ENCODE results near the gene DNAJB12. TPM values are rescaled to one million over a fixed set of nuclear protein-coding genes. Genes with fewer than 3 reads are reported as not detected.
A peak's percentile ranks its signal among the peaks of the same experiment; 100 is the strongest.

Gene DNAJB12
- total RNA-seq, 1 donor from 2014 or later = 32.1 TPM

DNA sequence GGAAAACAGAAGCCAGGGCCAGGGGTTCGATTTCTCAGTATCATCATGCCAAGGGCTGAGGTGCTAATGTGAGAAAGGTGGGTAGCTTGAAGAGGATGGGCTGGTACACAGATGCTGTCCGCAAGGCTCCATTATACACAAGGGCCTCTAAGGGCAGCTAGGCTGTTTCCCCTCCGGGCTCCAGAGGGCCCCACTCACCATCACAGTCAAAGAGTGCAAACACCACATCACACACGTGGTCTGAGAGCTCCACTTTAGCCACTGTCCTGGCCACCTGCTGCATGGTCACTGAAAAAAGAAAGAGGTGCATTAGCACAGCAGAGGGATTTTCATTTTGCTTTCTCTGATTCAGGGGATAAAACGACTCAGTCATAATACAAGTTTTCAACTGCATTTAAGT, 20.9 kb upstream of the DNAJB12 start:
- Mint-ChIP-seq H3K9me3 (no peaks in the 10 kb centered on the region), H3K4me1 (peaks cover 14% of the 10 kb centered on the region), H3K27me3 (ENCODE audit: low read depth) (no peaks in the 10 kb centered on the region), H3K36me3 (peaks cover 9% of the 10 kb centered on the region), H3K4me3 (no peak overlapping the region), H3K27ac (peak overlapping the region; percentile 44)
- DNase-seq (ENCODE audit: low spot score in 2 of 2, unreplicated experiment in 2 of 2) = no peak
- no peak for TF ChIP-seq CTCF (IDR thresholded peaks at IDR 0.05; ENCODE audit: unreplicated experiment)

- no peak for DNase-seq (ENCODE audit: low spot score in 2 of 2, unreplicated experiment in 2 of 2)
- TF ChIP-seq CTCF (IDR thresholded peaks at IDR 0.05; ENCODE audit: unreplicated experiment) = no peak
- H3K9me3 Mint-ChIP-seq = no peaks in the 10 kb centered on the region
- peaks cover 9% of the 10 kb centered on the region for H3K36me3 Mint-ChIP-seq
- H3K27ac Mint-ChIP-seq = peak overlapping the region; percentile 44
- peaks cover 14% of the 10 kb centered on the region for H3K4me1 Mint-ChIP-seq
- H3K27me3 Mint-ChIP-seq (ENCODE audit: low read depth) = no peaks in the 10 kb centered on the region
- no peak overlapping the region for H3K4me3 Mint-ChIP-seq
Measured at GRCh38 chr10:72375173-72375572, 20.5 kb upstream of the DNAJB12 start.

GRCh38 chr10:72370201-72370722, 15.5 kb upstream of the DNAJB12 start:
- Mint-ChIP-seq H3K36me3 (peaks cover 30% of the 10 kb centered on the region), H3K4me1 (peaks cover 3% of the 10 kb centered on the region), H3K9me3 (no peaks in the 10 kb centered on the region), H3K27me3 (ENCODE audit: low read depth) (no peaks in the 10 kb centered on the region), H3K4me3 (no peak overlapping the region), H3K27ac (no peak overlapping the region)
- TF ChIP-seq CTCF (IDR thresholded peaks at IDR 0.05; ENCODE audit: unreplicated experiment) = no peak
- DNase-seq (ENCODE audit: low spot score in 2 of 2, unreplicated experiment in 2 of 2) = no peak

DNA sequence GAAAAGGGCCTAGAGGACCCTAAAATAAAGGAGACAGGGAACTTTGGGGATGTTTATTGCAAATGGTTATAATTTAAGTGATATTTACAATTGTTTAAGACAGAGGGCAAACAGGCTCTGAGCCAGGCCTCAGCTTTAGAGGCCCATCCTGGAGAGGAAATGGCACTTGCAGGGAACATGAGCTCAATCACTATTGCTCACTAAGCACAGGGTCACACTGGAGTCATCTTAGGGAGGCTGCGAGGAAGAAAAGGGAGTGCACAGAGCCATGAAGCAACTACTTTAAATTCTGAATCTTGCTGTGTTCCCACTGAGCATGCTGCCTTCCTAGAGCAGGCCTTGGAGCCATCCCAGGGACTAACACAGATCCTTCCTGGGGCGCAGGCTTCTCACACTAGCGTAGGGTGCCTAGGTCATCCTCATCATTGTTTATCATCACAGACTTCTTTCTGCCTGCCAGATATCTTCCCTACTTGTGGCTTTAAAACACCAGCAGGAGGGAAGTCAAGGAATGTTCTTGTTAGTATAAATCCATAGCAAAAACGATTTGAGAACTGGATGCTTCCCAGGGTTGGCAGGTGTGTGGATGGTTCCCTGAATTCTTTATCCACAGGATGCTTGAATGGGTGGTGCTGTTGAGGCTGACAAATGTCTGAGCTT, 12.7 kb upstream of the DNAJB12 start:
- Mint-ChIP-seq H3K9me3 (no peaks in the 10 kb centered on the region), H3K4me3 (no peak overlapping the region), H3K27me3 (ENCODE audit: low read depth) (no peaks in the 10 kb centered on the region), H3K36me3 (peaks cover 26% of the 10 kb centered on the region), H3K4me1 (peaks cover 7% of the 10 kb centered on the region), H3K27ac (no peak overlapping the region)
- no peak for DNase-seq (ENCODE audit: low spot score in 2 of 2, unreplicated experiment in 2 of 2)
- no peak for TF ChIP-seq CTCF (IDR thresholded peaks at IDR 0.05; ENCODE audit: unreplicated experiment)

GRCh38 chr10:72365106-72365895, 10.6 kb upstream of the DNAJB12 start:
- no peaks in the 10 kb centered on the region for H3K27me3 Mint-ChIP-seq (ENCODE audit: low read depth)
- no peaks in the 10 kb centered on the region for H3K9me3 Mint-ChIP-seq
- DNase-seq (ENCODE audit: low spot score in 2 of 2, unreplicated experiment in 2 of 2) = no peak
- H3K4me1 Mint-ChIP-seq = peaks cover 7% of the 10 kb centered on the region
- no peak overlapping the region for H3K4me3 Mint-ChIP-seq
- TF ChIP-seq CTCF (IDR thresholded peaks at IDR 0.05; ENCODE audit: unreplicated experiment) = no peak
- peak overlapping the region; percentile 59 for H3K27ac Mint-ChIP-seq
- H3K36me3 Mint-ChIP-seq = peaks cover 24% of the 10 kb centered on the region

Data from mesothelial cell of epicardium (in vitro differentiated cells).